GM18867 (cell line): ENCODE data around the gene GCK.

Experiments
- ATAC-seq: cut with Tn5 transposase; IDR thresholded peaks from one replicate; pipeline ENCODE4 v1.9.1; 2021; ENCODE audit warnings: mild to moderate bottlenecking, moderate library complexity; ENCODE audit not compliant: unreplicated experiment

Gene GCK

DNA sequence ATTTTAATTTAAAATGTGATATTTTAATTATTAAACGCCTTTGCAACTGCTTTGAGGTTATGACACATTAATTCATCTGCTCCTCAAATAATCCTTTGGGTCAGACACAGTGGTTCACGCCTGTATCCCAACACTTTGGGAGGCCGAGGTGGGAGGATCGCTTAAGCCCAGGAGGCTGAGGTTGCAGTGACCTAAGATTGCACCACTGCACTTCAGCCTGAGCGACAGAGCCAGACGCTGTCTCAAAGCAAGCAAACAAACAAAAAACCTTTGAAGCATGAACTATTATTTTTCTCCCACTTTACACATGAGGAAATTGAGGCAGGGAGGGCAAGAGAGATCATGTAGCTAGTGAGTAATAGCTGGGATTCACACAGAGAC, 64.4 kb downstream of the GCK start:
- ATAC-seq: no peak

DNA sequence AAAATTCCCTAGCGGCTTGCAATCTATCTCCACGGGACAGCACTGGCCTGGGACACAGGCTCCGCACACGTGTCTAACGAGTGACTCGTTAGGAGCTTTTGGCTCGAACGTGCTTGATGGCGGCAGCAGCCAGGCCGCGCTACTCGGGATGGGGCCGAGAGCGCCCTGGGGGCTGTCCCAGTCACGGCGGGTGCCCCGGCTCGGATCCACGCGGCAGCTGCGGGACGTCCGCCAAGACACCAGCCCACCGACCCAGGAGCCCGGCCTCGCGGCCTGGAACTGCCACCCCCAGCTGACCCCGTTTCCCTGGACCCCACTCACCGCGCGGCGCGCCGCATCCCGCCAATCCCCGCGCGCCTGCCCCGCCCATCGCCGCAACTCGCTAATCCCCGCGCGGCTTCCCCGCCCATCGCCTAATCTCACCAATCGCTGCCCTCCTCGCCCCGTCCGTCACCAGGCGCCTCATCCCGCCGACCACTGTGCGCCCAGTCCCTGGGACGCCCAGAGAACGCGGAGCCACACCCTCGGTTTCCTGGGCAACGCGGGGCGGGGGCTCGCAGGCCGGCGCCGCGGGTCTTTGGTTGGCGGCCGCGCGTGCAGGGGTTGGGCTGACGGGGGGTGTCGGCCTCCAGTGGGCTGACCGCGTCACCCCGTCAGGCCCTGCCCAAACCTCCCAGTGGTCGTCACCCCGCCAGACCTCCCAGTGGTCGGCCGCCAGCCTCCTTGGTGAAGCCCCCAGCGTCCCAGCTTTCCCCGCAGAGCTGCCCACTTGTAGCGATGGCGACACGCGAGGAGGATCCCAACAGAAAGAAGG, 65.8 kb downstream of the GCK start, which contains the start of gene POLD2:
TSS of gene POLD2 (minus strand) at position 359 of the 814 bp plus-strand sequence. CDS start 1,495 bp downstream, outside the sequence.
- peak; percentile 99 for ATAC-seq

DNA sequence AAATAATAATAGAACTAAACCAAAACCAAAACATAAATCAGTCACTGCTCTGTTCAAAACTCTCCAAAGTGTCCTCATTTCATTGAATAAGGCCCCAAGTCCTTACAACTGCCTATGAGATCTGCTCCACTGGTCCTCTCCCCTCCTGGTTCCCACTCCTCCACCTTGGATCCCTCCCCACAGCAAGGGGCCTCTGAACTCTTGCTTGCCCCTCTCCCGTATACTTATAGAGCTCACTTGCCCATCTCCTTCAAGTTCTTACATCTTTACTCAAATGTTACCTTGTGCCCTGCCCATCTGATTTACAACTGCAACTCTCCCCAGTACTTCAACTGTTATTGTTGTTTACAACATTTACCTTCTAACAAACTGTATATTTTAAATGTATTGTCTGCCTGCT, 66.7 kb downstream of the GCK start:
- ATAC-seq: no peak

DNA sequence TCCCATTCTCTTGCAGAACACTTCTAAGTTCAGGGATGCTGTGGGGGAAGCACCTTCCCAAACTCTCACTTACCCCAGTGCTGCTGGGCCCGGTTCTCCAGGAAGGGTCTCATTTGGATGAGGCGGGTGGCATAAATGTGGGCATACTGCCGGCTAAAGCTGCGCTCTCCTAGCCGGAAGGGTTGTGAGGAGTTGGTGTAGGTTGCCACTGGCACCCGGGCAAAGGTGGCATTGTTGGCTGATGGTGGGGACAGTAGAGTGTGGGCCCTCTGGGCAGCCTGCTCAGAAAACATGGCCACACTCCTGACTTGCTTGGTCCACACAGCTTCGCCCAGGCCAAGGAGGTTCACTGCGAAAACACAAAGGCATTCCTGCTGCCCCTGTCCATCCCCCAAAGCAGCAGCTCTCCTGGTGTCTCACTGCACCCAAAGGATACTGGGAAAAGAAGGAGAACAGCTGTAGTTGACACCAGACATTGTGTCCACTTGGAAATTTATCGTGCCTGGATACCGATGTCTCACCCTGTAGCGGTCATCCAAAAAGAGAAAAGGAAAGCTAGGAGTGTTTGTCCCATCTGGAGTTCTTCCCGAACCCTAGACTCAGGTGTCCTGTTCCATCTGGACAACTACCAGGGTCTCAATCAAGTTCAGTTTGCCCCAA, 67.3 kb downstream of the GCK start:
- no peak for ATAC-seq

DNA sequence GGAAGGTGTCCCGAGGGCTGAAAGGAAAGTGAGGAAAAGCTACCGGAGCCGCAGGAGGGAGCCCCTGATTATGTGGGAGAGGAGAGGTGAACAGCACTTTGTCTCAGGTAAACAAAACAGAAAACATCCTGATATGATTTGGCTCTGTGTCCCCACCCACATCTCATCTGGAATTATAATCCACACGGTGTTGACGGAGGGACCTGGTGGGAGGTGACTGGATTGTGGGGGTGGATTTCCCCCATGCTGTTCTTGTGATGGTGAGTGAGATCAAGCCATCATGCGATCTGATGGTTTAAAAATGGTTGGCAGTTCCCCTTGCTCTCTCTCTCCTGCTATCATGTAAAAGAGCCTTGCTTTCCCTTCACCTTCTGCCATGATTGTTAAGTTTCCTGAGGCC, 68.8 kb downstream of the GCK start:
- no peak for ATAC-seq

DNA sequence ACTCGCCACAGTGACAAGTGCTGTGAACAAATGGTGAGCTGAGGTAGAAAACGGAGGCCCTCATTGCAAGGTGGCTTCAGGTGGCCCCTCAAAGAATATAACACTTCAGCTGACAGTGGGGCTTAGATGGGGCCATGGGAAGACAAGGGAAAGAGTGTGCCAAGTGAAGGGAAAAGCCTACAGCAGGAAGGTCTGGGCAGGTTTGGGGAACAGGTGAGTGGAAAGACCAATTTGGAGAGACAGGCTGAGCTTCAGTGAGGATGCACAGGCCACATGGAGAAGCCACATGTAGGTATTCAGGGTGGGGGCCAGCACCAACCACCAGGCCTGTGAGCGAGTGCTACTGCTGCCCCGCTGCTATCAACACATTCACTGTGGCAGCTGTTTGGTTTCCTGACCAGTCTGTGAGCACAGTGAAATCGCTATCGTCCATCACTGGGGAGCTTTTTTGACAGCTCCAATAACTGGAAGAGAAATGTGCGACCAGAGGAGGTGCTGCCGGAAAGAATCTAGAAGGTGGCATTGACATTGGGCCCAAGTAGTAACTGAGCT, 69.3 kb downstream of the GCK start:
- no peak for ATAC-seq

DNA sequence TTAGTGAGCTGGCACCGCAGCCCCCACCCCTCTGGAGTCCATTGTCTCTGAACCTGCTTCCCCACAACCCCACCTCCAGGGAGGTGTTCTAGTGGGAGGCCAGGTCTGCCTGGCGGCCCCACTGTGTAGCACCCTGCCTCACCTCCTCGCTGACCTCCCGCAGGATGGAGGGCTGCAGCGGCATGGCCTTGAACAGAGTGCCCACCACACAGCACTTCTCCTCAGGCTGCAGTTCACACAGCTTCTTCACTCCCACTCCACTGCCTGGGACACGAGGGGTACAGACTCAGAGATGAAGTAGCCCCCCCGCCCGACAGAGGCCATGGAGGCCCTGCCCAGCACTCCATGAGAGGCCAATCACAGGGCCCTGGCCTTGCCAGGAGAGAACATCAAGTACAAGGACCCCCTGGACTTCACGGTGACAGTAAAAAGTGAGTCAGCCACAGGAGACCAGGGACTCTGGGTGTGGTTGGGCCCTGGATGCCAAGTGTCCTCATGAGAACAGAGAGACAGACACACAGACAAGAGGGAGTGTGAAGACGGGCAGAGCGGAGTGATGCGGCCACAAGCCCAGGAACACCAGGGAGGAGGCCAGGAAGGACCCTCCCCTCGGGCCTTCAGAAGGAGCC, 71.3 kb downstream of the GCK start:
- no peak for ATAC-seq

DNA sequence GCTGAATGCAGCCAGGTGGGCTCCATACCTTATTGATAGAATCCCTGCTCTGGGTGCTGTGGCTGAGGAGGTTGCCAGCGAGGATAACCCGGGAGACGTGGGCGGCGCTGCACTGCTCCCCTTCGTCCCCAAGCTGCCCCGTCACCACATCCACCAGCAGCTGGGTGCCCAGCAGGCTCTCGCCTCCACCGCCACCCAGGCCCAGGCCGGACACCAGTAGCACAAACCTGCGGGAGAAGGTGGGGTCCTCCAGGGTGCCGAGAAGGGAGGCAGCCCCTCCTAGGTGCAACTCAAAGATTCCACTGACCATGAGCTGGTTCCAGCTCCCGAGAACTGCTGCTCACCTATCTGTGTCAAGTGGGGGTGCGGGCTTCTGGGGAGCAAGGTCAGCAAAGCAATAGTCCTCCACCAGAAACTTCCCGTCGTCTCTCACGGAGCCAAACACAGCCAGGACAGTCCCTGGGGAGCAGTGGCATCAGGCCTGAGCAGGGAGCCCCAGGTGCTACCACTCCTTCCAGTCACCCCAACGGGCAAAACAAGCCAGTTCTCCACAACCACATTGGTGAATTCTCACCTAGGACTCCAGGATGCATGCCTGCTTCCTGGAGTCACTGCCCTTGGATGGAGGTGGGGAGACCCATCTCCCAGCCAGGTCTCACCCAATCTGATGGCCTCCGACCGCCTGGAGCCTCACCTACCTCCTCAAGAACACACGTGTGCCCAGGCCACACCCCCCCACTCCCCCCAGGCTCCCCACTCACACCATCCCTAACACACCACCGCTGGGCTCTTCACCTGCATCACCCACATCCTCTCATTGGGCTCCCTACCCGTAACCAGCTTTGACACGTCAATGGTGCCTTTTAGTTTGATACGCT, 72.2 kb downstream of the GCK start:
- no peak for ATAC-seq

DNA sequence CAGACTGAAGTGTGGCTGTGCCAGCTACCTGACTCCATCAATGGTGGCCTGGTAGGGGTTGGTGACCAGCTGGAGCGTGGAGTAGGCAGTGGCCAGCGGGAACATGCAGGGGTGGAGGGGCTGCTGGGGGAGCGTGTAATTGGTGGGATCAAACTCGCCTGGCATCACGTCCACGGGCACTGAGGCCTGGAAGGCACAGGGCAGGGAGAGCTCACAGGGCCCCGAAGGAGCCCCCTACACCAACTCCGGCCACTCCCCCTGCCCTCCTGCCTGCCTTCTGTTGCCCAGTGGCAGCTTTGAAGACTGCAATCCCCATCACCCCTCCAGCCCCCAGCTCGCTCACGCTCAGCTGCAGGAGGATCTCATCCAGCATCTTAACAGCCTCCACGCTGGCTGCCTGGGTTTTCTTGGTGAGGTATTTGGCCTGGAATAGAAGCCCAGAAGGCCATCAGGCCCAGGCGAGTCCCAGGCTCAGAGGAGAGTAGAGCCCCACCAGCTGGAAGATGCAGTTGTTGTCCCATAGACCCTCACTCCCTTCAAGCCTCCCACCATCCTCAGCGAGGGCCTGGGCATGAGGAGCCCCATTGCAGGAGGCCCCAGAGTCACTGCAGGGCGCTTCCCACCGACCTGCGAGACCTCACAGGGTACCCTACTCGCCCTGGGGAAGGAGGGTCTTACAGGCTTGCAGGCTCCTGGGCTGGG, 73.0 kb downstream of the GCK start:
- no peak for ATAC-seq

DNA sequence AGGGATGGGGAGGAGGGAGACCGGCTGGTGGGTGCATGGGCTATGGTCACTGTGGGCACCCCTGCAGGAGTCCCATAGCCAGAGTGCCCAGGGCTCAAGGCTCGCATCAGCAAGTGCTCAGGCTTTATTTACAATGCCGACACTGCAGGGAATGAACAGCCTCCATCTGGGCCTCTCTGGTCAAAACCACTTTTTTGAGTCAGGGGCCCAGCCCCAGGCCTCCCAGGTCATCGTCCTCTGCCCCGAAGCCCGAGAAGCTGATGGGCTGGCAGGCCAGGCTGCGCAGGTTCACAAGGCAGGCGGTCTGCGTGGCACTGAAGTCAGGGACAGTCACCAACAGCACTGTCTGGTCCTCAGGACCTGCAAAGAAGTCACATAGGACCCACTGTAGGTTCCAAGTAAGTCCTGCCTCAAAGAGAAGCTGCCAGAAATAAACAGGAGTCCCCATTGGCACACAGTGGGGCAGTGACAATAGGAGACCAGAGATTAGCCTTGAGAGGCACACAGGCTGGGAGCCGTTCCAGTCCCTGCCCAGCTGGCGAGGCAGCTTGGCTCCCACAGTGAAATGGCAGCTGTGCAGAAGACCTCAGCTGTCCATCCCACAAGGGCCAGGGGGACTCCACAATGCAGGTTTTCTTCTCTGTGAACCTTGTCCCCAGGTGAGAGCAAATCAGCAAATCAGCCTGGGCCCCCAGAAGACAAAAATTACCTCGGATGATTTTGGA, 74.5 kb downstream of the GCK start:
- no peak for ATAC-seq

DNA sequence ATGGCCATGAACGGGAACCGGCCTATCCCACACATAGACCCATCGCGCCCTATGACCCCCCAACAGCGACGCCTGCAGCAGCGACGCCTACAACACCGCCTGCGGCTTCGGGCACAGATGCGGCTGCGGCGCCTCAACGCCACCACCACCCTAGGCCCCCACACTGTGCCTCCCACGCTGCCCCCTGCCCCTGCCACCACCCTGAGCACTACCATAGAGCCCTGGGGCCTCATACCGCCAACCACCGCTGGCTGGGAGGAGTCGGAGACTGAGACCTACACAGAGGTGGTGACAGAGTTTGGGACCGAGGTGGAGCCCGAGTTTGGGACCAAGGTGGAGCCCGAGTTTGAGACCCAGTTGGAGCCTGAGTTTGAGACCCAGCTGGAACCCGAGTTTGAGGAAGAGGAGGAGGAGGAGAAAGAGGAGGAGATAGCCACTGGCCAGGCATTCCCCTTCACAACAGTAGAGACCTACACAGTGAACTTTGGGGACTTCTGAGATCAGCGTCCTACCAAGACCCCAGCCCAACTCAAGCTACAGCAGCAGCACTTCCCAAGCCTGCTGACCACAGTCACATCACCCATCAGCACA, 75.4 kb downstream of the GCK start:
- no peak for ATAC-seq

DNA sequence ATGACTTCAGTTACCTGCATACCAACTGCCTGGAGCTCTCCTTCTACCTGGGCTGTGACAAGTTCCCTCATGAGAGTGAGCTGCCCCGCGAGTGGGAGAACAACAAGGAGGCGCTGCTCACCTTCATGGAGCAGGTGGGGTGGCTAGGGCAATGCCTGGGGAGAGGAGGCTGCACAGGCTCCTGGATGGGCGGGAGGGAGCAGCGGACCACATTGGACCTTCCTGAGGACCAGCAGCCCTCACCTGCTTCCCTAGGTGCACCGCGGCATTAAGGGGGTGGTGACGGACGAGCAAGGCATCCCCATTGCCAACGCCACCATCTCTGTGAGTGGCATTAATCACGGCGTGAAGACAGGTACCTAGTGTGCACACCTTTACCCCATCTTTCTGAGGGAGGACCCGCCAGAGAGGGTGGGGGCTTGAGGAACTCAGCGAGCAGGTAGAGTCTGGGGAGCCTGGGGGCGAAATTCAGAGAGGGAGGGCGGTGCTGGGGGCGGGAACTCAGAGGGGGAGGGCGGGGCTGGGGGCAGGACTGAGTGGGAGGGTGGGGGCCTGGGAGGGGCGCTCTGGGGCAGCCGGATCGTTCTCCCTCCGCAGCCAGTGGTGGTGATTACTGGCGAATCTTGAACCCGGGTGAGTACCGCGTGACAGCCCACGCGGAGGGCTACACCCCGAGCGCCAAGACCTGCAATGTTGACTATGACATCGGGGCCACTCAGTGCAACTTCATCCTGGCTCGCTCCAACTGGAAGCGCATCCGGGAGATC, 76.1 kb downstream of the GCK start:
- ATAC-seq: no peak

DNA sequence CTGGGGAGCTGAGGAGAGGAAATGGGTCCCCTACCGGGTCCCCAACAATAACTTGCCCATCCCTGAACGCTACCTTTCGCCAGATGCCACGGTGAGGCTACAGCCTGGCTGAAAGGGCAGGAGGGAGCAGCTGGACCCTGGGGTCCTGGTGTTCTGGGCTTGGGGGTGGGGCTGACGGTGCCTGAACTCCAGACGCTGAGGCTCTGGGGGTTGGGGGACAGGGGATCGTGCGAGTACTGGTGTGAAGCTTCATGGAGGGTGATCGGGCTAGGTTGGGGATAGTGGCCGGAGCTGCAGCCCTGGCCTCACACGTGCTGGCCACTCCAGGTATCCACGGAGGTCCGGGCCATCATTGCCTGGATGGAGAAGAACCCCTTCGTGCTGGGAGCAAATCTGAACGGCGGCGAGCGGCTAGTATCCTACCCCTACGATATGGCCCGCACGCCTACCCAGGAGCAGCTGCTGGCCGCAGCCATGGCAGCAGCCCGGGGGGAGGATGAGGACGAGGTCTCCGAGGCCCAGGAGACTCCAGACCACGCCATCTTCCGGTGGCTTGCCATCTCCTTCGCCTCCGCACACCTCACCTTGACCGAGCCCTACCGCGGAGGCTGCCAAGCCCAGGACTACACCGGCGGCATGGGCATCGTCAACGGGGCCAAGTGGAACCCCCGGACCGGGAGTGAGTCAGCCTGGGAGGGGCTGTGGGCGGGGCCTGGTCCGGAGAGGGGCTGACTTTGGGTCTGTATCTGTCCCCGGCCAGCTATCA, 76.8 kb downstream of the GCK start:
- ATAC-seq: no peak

DNA sequence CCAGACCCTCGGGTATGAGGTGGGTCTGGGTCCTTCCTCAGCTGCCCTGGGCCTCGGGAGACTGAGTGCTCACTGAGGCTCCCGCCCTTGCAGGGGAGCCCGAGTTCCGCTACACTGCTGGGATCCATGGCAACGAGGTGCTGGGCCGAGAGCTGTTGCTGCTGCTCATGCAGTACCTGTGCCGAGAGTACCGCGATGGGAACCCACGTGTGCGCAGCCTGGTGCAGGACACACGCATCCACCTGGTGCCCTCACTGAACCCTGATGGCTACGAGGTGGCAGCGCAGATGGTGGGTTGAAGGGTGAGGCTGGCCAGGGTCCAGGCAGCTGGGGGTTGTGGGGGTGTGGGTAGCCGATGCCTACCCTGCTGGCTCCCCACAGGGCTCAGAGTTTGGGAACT, 77.5 kb downstream of the GCK start:
- ATAC-seq: no peak

DNA sequence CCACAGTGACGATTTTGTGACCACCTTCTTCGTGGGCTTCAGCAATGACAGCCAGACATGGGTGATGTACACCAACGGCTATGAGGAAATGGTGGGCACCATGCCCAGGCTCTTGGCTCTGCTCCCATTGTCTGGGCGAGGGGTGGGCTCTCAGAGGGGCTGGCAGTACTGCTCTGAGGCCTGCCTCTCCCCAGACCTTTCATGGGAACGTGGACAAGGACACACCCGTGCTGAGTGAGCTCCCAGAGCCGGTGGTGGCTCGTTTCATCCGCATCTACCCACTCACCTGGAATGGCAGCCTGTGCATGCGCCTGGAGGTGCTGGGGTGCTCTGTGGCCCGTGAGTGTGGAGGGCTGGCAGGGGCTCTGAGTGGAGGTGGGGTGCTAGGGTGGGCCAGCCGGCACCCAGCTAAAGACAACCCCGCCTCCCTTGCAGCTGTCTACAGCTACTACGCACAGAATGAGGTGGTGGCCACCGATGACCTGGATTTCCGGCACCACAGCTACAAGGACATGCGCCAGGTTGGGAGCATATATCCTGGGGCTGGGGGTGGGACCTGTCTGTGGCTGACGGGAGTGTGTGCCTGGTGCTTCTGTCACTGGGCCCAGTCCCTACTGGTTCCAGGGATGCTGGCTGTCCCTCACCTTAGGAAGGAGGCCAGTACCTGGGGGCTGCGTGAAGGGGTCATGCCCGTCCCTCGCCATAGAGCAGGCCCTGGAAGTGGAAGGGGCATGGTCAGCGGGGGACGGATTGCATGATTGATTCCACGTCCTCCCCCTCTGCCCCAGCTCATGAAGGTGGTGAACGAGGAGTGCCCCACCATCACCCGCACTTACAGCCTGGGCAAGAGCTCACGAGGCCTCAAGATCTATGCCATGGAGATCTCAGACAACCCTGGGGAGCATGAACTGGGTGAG, 78.3 kb downstream of the GCK start:
- ATAC-seq: no peak

DNA sequence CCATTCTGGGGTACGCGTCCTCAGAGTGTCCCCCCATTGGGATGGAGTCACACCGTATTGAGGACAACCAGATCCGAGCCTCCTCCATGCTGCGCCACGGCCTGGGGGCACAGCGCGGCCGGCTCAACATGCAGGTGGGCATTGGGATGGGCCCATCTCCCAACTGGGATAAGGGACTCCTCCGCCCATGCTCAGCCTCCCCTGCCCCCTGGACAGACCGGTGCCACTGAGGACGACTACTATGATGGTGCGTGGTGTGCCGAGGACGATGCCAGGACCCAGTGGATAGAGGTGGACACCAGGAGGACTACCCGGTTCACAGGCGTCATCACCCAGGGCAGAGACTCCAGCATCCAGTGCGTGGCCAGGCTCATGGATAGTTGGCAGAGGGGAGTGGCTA, 79.2 kb downstream of the GCK start:
- ATAC-seq: no peak
